DMS114 treated with DMSO at 0.1 percent for 48 hours (cell line): Measurements from ENCODE around the gene PKNOX1.
"Not testable (repeated sequence)": the region's sequence is repeated elsewhere in the genome, so short reads cannot be mapped to it uniquely, and the experiment has no call there.

Source experiments
- DNase-seq: peaks from one replicate; lab custom pipeline; 2025; ENCODE audit not compliant: unreplicated experiment; lab: John Stamatoyannopoulos, UW

Gene PKNOX1

GRCh38 chr21:43016728-43017127 is 42.4 kb downstream of the PKNOX1 start:
- no peak for DNase-seq

GRCh38 chr21:43018519-43018918 is 44.2 kb downstream of the PKNOX1 start:
- no peak for DNase-seq

GRCh38 chr21:43020177-43020576 is 45.8 kb downstream of the PKNOX1 start:
- DNase-seq, result no peak

- no peak for DNase-seq
Measured at GRCh38 chr21:43020771-43021170, 46.4 kb downstream of the PKNOX1 start.

GRCh38 chr21:43021191-43021590 is 46.8 kb downstream of the PKNOX1 start:
- no peak for DNase-seq

GRCh38 chr21:43021756-43022600 is 47.6 kb downstream of the PKNOX1 start:
- DNase-seq, result no peak

GRCh38 chr21:43023175-43023574 is 48.8 kb downstream of the PKNOX1 start:
- DNase-seq, result no peak

- no peak for DNase-seq
Measured at GRCh38 chr21:43024439-43025136, 50.2 kb downstream of the PKNOX1 start.

- DNase-seq, result no peak
Measured at GRCh38 chr21:43025636-43026180, 51.3 kb downstream of the PKNOX1 start.

GRCh38 chr21:43027846-43028731 is 53.7 kb downstream of the PKNOX1 start:
- DNase-seq, result no peak

- DNase-seq, result no peak
Measured at GRCh38 chr21:43029785-43030184, 55.4 kb downstream of the PKNOX1 start.

GRCh38 chr21:43031121-43031619 is 56.8 kb downstream of the PKNOX1 start:
- DNase-seq, result no peak

- DNase-seq, result no peak
Measured at GRCh38 chr21:43034101-43034500, 59.7 kb downstream of the PKNOX1 start.

- DNase-seq, result no peak
Measured at GRCh38 chr21:43034826-43035225, 60.5 kb downstream of the PKNOX1 start.

- not testable (repeated sequence) for DNase-seq
Measured at GRCh38 chr21:43036889-43037288, 62.5 kb downstream of the PKNOX1 start.

- not testable (repeated sequence) for DNase-seq
Measured at GRCh38 chr21:43037918-43038658, 63.7 kb downstream of the PKNOX1 start.

- DNase-seq, result not testable (repeated sequence)
Measured at GRCh38 chr21:43038659-43039044, 64.3 kb downstream of the PKNOX1 start.

GRCh38 chr21:43042169-43042568 is 67.8 kb downstream of the PKNOX1 start:
- DNase-seq, result not testable (repeated sequence)

- not testable (repeated sequence) for DNase-seq
Measured at GRCh38 chr21:43043291-43043690, 68.9 kb downstream of the PKNOX1 start.

GRCh38 chr21:43044547-43044946 is 70.2 kb downstream of the PKNOX1 start:
- not testable (repeated sequence) for DNase-seq
